Measurements from ENCODE around the gene POM121L2. TPM values are rescaled to one million over a fixed set of nuclear protein-coding genes. Genes with fewer than 3 reads are reported as not detected.

POM121L2 gene
- total and polyA plus RNA-seq, 2 of the 13 experiments (the other 11 are each of a cell fraction or from before 2014, with no cell fraction given), result not detected

- no peaks in the 10 kb centered on the region for H3K36me3 ChIP-seq (replicated peaks in 1 of 2; ENCODE audit: control insufficient read depth in 1 of 2, insufficient read depth in 2 of 2, low read length in 2 of 2)
- in situ Hi-C loops (cut with HindIII; ENCODE audit: extremely low pct_ligation_motif_present, low pct_unique_long_range_greater_than_20kb), result no loop called here
- ATAC-seq, result no peak
Observed at GRCh38 chr6:27260836-27261375, 51.2 kb downstream of the POM121L2 start.

GRCh38 chr6:27260369-27260768 is 51.7 kb downstream of the POM121L2 start:
- BruUV-seq (replicated peaks), result no TSS peak
- H3K36me3 ChIP-seq (replicated peaks in 1 of 2; ENCODE audit: control insufficient read depth in 1 of 2, insufficient read depth in 2 of 2, low read length in 2 of 2), result no peaks in the 10 kb centered on the region
- no peak overlapping the region for H3K27ac ChIP-seq (ENCODE audit: extremely low read length, insufficient read depth, low read length)
- DNase-seq (ENCODE audit: low spot score) (no peak), FAIRE-seq (no peak), ATAC-seq (no peak)
- H3K4me2 ChIP-seq (ENCODE audit: low read depth, low read length), result no peak overlapping the region
- H3K27me3 ChIP-seq (ENCODE audit: control insufficient read depth in 1 of 2, insufficient read depth in 2 of 2, low read length in 2 of 2), result peaks cover 0 to 18% of the 10 kb centered on the region in 2 experiments; a peak in 2 of 5 replicates
- no peak for TF ChIP-seq ZNF337 (CRISPR knock-in tag; IDR thresholded peaks at IDR 0.05; ENCODE audit: borderline replicate concordance, low read depth)
- no peak overlapping the region for H2AFZ ChIP-seq (ENCODE audit: low read length)
- ChIA-PET CTCF (ENCODE audit: low intra/inter-chr PET ratio, low total read pairs) (no interaction called here), POLR2A (no interaction called here)
- no peaks in the 10 kb centered on the region for H3K9me3 ChIP-seq (ENCODE audit: low read length)
- no peaks in the 10 kb centered on the region for H4K20me1 ChIP-seq (ENCODE audit: insufficient read depth, low read length)
- WGBS (ENCODE audit: low lambda C conversion rate), result 60% methylated on average over 21 of the region's 21 CpGs
- no peak overlapping the region for H3K9ac ChIP-seq (ENCODE audit: insufficient read depth, low read depth, low read length)
- no peak overlapping the region for H3K4me3 ChIP-seq (replicated peaks in 1 of 3; ENCODE audit: insufficient read depth in 1 of 3, low read depth in 2 of 3, low read length in 3 of 3)
- in situ Hi-C loops (cut with HindIII; ENCODE audit: extremely low pct_ligation_motif_present, low pct_unique_long_range_greater_than_20kb) (no loop called here), intact Hi-C loops (cut with micrococcal nuclease; ENCODE audit: unreplicated experiment) (no loop called here)
- no peaks in the 10 kb centered on the region for H3K4me1 ChIP-seq (ENCODE audit: insufficient read depth, low read length)
- no peaks in the 10 kb centered on the region for H3K79me2 ChIP-seq (ENCODE audit: insufficient read depth, low read length)

More at GRCh38 chr6:27260836-27261375, 51.2 kb downstream of the POM121L2 start:
- DNase-seq (ENCODE audit: low spot score) (no peak), FAIRE-seq (no peak)
- Histone ChIP-seq H3K4me3 (replicated peaks in 1 of 3; ENCODE audit: insufficient read depth in 1 of 3, low read depth in 2 of 3, low read length in 3 of 3) (no peak overlapping the region), H3K4me2 (ENCODE audit: low read depth, low read length) (no peak overlapping the region), H3K4me1 (ENCODE audit: insufficient read depth, low read length) (no peaks in the 10 kb centered on the region), H2AFZ (ENCODE audit: low read length) (no peak overlapping the region), H3K27ac (ENCODE audit: extremely low read length, insufficient read depth, low read length) (no peak overlapping the region), H3K79me2 (ENCODE audit: insufficient read depth, low read length) (no peaks in the 10 kb centered on the region), H3K9me3 (ENCODE audit: low read length) (no peaks in the 10 kb centered on the region), H4K20me1 (ENCODE audit: insufficient read depth, low read length) (no peaks in the 10 kb centered on the region), H3K9ac (ENCODE audit: insufficient read depth, low read depth, low read length) (no peak overlapping the region), H3K27me3 (ENCODE audit: control insufficient read depth in 1 of 2, insufficient read depth in 2 of 2, low read length in 2 of 2) (peaks cover 0 to 18% of the 10 kb centered on the region in 2 experiments; a peak in 2 of 5 replicates)
- ChIA-PET POLR2A (no interaction called here), CTCF (ENCODE audit: low intra/inter-chr PET ratio, low total read pairs) (no interaction called here)
- TF ChIP-seq MTF1 (CRISPR knock-in tag; IDR thresholded peaks at IDR 0.05), result no peak
- TF ChIP-seq ZNF224 (CRISPR knock-in tag; IDR thresholded peaks at IDR 0.05), result no peak
- TF ChIP-seq ZZZ3 (CRISPR knock-in tag; IDR thresholded peaks at IDR 0.05; ENCODE audit: borderline replicate concordance), result no peak
- no peak for TF ChIP-seq TFDP2 (CRISPR knock-in tag; IDR thresholded peaks at IDR 0.05)
- TF ChIP-seq, protein P1, sequence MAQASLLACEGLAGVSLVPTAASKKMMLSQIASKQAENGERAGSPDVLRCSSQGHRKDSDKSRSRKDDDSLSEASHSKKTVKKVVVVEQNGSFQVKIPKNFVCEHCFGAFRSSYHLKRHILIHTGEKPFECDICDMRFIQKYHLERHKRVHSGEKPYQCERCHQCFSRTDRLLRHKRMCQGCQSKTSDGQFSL (CRISPR knock-in tag; IDR thresholded peaks at IDR 0.05), result no peak
- TF ChIP-seq ZNF180 (CRISPR knock-in tag; IDR thresholded peaks at IDR 0.05; ENCODE audit: borderline replicate concordance, low read depth), result no peak
- TF ChIP-seq ZNF34 (CRISPR knock-in tag; IDR thresholded peaks at IDR 0.05; ENCODE audit: borderline replicate concordance), result no peak
- TF ChIP-seq MEF2D (CRISPR knock-in tag; IDR thresholded peaks at IDR 0.05), result no peak
- TF ChIP-seq HDAC1 (CRISPR knock-in tag; IDR thresholded peaks at IDR 0.05), result no peak
- no TSS peak for BruUV-seq (replicated peaks)
- intact Hi-C loops (cut with micrococcal nuclease; ENCODE audit: unreplicated experiment), result no loop called here
- 50% methylated on average over 30 of the region's 30 CpGs for WGBS (ENCODE audit: low lambda C conversion rate)

All from HepG2 (cell line).